ENCODE data around the gene NOX3. TPM values are rescaled to one million over a fixed set of nuclear protein-coding genes. Genes with fewer than 3 reads are reported as not detected.

NOX3 gene
- total RNA-seq, 6 donors from 2014 or later: not detected

GRCh38 chr6:155443168-155443567, 12.5 kb downstream of the NOX3 start:
- no peaks in the 10 kb centered on the region for H3K9me3 ChIP-seq
- TF ChIP-seq EP300 (IDR thresholded peaks at IDR 0.05) (no peak), POLR2AphosphoS5 (IDR thresholded peaks at IDR 0.05) (no peak)
- ATAC-seq (ENCODE audit: low FRiP score in 2 of 2) (no peak), DNase-seq (no peak)
- H3K36me3 ChIP-seq: no peaks in the 10 kb centered on the region
- H3K27ac ChIP-seq: no peak overlapping the region
- no peak overlapping the region for H3K4me3 ChIP-seq
- 83 to 93% methylated on average over 9 of the region's 9 CpGs for WGBS, 2 donors
- no peaks in the 10 kb centered on the region for H3K27me3 ChIP-seq
- H3K4me1 ChIP-seq: no peaks in the 10 kb centered on the region

DNA sequence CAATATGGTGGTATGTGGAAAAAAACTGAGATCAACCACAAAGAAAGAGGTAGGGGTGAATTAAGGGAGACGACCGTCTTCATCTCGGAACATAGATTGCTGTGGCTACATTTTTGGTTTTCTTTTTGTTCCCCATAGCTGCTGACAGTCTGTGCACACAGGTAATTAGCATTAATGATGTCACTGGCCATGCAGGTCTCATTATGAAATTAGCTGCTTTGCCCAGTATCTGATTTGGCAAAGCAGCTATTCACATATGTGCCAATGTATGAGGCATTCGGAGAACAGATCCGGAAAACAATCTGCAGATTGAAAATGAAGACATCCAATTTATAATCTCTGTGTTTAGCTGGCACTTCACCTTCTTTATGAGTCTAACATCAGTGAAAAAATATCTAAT, 13.1 kb downstream of the NOX3 start:
- Histone ChIP-seq H3K27me3 (no peaks in the 10 kb centered on the region), H3K36me3 (no peaks in the 10 kb centered on the region), H3K9me3 (no peaks in the 10 kb centered on the region), H3K4me1 (peaks cover 0 to 4% (median 1%) of the 10 kb centered on the region in 4 donors), H3K27ac (no peak overlapping the region), H3K4me3 (no peak overlapping the region)
- DNase-seq (no peak), ATAC-seq (ENCODE audit: low FRiP score in 2 of 2) (no peak)
- TF ChIP-seq POLR2A (IDR thresholded peaks at IDR 0.05) (no peak), CTCF (IDR thresholded peaks at IDR 0.05) (no peak), POLR2AphosphoS5 (IDR thresholded peaks at IDR 0.05) (no peak), EP300 (IDR thresholded peaks at IDR 0.05) (no peak)
- WGBS, 2 donors: 81 to 90% methylated on average over 5 of the region's 5 CpGs

DNA sequence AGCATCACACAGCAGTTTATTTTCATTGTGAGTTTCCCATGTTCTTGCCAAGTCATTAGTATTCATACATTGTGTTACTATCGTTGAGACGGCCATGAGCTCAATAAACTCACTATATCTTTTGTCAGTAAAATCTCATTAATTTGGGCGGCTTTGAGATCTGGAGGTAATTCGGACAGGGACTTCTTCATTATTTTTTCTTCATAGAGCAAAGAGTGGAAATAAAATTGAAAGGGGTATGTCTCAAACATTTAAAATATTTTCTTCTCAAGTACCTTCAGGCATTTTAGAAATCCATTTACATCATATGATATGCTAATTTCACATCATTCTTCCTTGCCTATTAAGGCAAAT, 14.6 kb downstream of the NOX3 start:
- whole genome bisulfite sequencing, 2 donors: 54 to 67% methylated on average over 4 of the region's 4 CpGs
- Histone ChIP-seq H3K4me1 (peaks cover 0 to 13% (median 8%) of the 10 kb centered on the region in 4 donors), H3K27me3 (no peaks in the 10 kb centered on the region), H3K9me3 (no peaks in the 10 kb centered on the region), H3K4me3 (no peak overlapping the region), H3K27ac (no peak overlapping the region), H3K36me3 (no peaks in the 10 kb centered on the region)
- ATAC-seq (ENCODE audit: low FRiP score in 2 of 2) (no peak), DNase-seq (no peak)
- TF ChIP-seq EP300 (IDR thresholded peaks at IDR 0.05) (no peak), POLR2AphosphoS5 (IDR thresholded peaks at IDR 0.05) (no peak), POLR2A (IDR thresholded peaks at IDR 0.05) (no peak), CTCF (IDR thresholded peaks at IDR 0.05) (no peak)

- ATAC-seq (ENCODE audit: low FRiP score in 2 of 2) (no peak), DNase-seq (no peak)
- H3K36me3 ChIP-seq: no peaks in the 10 kb centered on the region
- no peak overlapping the region for H3K4me3 ChIP-seq
- H3K27me3 ChIP-seq: no peaks in the 10 kb centered on the region
- peaks cover 0 to 13% (median 8%) of the 10 kb centered on the region in 4 donors for H3K4me1 ChIP-seq
- TF ChIP-seq POLR2AphosphoS5 (IDR thresholded peaks at IDR 0.05): no peak
- no peak for TF ChIP-seq EP300 (IDR thresholded peaks at IDR 0.05)
- TF ChIP-seq POLR2A (IDR thresholded peaks at IDR 0.05): no peak
- TF ChIP-seq CTCF (IDR thresholded peaks at IDR 0.05): no peak
- H3K9me3 ChIP-seq: no peaks in the 10 kb centered on the region
- H3K27ac ChIP-seq: no peak overlapping the region
- 73 to 82% methylated on average over 6 of the region's 6 CpGs for WGBS, 2 donors
These were observed 15.1 kb downstream of the NOX3 start for GRCh38 chr6:155440398-155441111.

GRCh38 chr6:155439376-155439775, 16.3 kb downstream of the NOX3 start:
- Histone ChIP-seq H3K4me3 (no peak overlapping the region), H3K9me3 (no peaks in the 10 kb centered on the region), H3K36me3 (no peaks in the 10 kb centered on the region), H3K27me3 (no peaks in the 10 kb centered on the region), H3K27ac (no peak overlapping the region), H3K4me1 (peaks cover 0 to 13% (median 8%) of the 10 kb centered on the region in 4 donors)
- ATAC-seq (ENCODE audit: low FRiP score in 2 of 2) (no peak), DNase-seq (no peak)
- TF ChIP-seq POLR2AphosphoS5 (IDR thresholded peaks at IDR 0.05): no peak
- no peak for TF ChIP-seq CTCF (IDR thresholded peaks at IDR 0.05)
- TF ChIP-seq EP300 (IDR thresholded peaks at IDR 0.05): no peak
- no peak for TF ChIP-seq POLR2A (IDR thresholded peaks at IDR 0.05)
- WGBS, 2 donors: 79 to 94% methylated on average over 3 of the region's 3 CpGs

Data from upper lobe of left lung (tissue), 6 donors.